ENCODE data around the gene SNX14.
A peak's percentile ranks its signal among the peaks of the same experiment; 100 is the strongest.
"Not testable (repeated sequence)": the region's sequence is repeated elsewhere in the genome, so short reads cannot be mapped to it uniquely, and the experiment has no call there.

SNX14 gene

GRCh38 chr6:85602100-85602499 is 8.4 kb upstream of the SNX14 start:
- Mint-ChIP-seq H3K4me3 (no peak overlapping the region), H3K27ac (no peak overlapping the region), H3K4me1 (no peaks in the 10 kb centered on the region), H3K27me3 (no peaks in the 10 kb centered on the region), H3K9me3 (no peaks in the 10 kb centered on the region)
- DNase-seq (no peak), ATAC-seq (no peak)

DNA sequence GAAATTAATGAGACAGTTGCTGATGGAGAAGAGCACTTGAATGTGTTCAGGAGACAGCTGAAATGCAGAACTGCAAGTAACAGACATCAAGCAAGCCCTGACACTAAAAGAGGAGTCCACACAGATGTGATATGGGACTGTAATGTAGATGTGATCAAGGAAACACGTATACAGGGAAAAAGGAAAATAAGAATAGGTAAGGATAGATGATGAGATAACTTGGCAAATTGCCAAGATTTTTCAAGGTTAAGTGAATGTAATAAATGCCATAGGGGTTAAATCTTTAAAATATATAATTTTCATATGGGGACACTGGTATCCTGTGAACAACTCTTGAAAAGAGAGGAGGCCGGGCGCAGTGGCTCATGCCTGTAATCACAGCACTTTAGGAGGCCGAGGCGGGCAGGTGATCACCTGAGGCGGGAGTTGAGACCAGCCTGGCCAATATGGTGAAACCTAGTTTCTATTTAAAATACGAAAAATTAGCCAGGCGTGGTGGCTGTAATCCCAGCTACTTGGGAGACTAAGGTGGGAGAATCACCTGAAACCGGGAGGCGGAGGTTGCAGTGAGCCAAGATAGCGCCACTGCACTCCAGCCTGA is 7.2 kb upstream of the SNX14 start:
- Mint-ChIP-seq H3K4me3 (no peak overlapping the region), H3K9me3 (no peaks in the 10 kb centered on the region), H3K27me3 (no peaks in the 10 kb centered on the region), H3K27ac (peak overlapping the region in 1 of 2 donors; percentile 79), H3K4me1 (no peaks in the 10 kb centered on the region)
- ATAC-seq: no peak
- no peak for DNase-seq

- Mint-ChIP-seq H3K9me3 (peaks cover 4 to 5% of the 10 kb centered on the region in 2 donors), H3K27me3 (no peaks in the 10 kb centered on the region), H3K4me1 (peaks cover 40% of the 10 kb centered on the region), H3K4me3 (peak overlapping the region; percentile 94 to 99), H3K27ac (peak overlapping the region; percentile 91 to 98)
- DNase-seq (peak in 1 of 2 donors; percentile 73), ATAC-seq (peak; percentile 59)
Observed at GRCh38 chr6:85594197-85594930, 706 bp upstream of the SNX14 start.

- no peaks in the 10 kb centered on the region for H3K27me3 Mint-ChIP-seq
- peak overlapping the region; percentile 4 to 89 for H3K27ac Mint-ChIP-seq
- no peak for DNase-seq
- peak overlapping the region; percentile 94 to 99 for H3K4me3 Mint-ChIP-seq
- H3K9me3 Mint-ChIP-seq: peaks cover 4 to 6% of the 10 kb centered on the region in 2 donors
- H3K4me1 Mint-ChIP-seq: peaks cover 46% of the 10 kb centered on the region
- ATAC-seq: no peak
Observed at GRCh38 chr6:85592033-85592432, 1.6 kb downstream of the SNX14 start.

DNA sequence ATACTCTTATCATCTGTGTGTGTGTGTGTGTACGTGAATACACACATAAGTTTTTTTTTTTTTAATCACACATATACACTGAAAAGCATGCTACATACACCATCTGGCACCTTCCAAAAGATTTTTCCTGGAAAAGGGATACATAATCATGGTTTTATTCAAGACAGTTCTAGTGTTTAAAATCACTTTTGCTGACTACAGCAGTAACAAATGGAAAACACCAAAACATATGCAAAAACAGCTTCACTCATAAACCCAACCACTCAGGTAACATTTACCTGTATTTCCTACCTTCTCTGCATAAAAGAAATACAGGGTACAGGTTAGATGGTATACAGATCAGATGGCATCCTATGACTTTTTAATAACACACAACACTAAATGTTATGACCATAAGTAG is 2.5 kb downstream of the SNX14 start:
- peak overlapping the region in 1 of 2 donors; percentile 21 for H3K4me3 Mint-ChIP-seq
- peaks cover 50% of the 10 kb centered on the region for H3K4me1 Mint-ChIP-seq

GRCh38 chr6:85585741-85586140 is 7.9 kb downstream of the SNX14 start:
- ATAC-seq: no peak
- H3K4me1 Mint-ChIP-seq: peaks cover 61% of the 10 kb centered on the region

More for the DNA sequence above, 2.5 kb downstream of the SNX14 start:
- peaks cover 4 to 6% of the 10 kb centered on the region in 2 donors for H3K9me3 Mint-ChIP-seq
- H3K27ac Mint-ChIP-seq: no peak overlapping the region
- no peaks in the 10 kb centered on the region for H3K27me3 Mint-ChIP-seq
- no peak for ATAC-seq
- no peak for DNase-seq

GRCh38 chr6:85582832-85583231 is 10.8 kb downstream of the SNX14 start:
- not testable (repeated sequence) for H3K27ac Mint-ChIP-seq, ATAC-seq, H3K4me3 Mint-ChIP-seq, H3K27me3 Mint-ChIP-seq, DNase-seq
- Mint-ChIP-seq H3K4me1 (peaks cover 60% of the 10 kb centered on the region), H3K9me3 (peaks cover 34 to 49% of the 10 kb centered on the region in 2 donors)

More at GRCh38 chr6:85585741-85586140, 7.9 kb downstream of the SNX14 start:
- no peaks in the 10 kb centered on the region for H3K27me3 Mint-ChIP-seq
- H3K9me3 Mint-ChIP-seq: peaks cover 40 to 49% of the 10 kb centered on the region in 2 donors
- DNase-seq: no peak
- no peak overlapping the region for H3K27ac Mint-ChIP-seq
- H3K4me3 Mint-ChIP-seq: no peak overlapping the region

DNA sequence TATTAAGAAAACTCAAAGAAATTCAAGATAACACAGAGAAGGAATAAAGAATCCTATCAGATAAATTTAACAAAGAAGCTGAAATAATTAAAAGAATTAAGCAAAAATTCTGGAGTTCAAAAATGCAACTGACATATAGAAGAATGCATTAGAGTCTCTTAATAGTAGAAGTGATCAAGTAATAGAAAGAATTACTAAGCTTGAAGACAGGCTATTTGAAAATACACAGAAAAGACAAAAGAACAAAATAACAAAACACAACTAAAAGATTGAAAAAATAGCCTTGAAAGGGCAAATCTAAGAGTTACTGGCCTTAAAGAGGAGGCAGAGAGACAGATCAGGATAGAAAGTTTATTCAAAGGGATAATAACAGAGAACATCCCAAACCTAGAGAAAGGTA is 12.1 kb downstream of the SNX14 start:
- ATAC-seq (no peak), DNase-seq (no peak)
- Mint-ChIP-seq H3K4me1 (peaks cover 55% of the 10 kb centered on the region), H3K27me3 (no peaks in the 10 kb centered on the region), H3K9me3 (peaks cover 34 to 49% of the 10 kb centered on the region in 2 donors), H3K4me3 (no peak overlapping the region), H3K27ac (no peak overlapping the region)

DNA sequence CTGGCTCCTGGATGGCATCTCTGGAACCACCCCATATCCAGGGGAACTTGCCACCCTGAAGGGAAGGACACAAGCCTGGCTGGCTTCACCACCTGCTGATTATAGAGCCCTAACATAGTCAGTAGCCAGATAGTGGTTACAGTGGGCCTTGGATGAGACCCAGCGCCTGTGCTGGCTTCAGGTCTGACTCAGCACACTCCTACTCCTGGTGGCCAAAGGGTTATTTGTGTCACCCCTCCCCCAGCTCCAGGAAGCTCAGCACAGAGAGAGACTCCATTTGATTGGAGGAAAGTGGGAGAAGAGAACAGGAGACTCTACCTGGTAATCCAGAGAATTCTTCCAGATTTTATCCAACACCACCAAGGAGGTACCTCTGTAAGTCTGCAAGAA is 12.8 kb downstream of the SNX14 start:
- peaks cover 52% of the 10 kb centered on the region for H3K4me1 Mint-ChIP-seq
- H3K27me3 Mint-ChIP-seq: no peaks in the 10 kb centered on the region
- H3K9me3 Mint-ChIP-seq: peaks cover 34 to 46% of the 10 kb centered on the region in 2 donors
- no peak overlapping the region for H3K4me3 Mint-ChIP-seq
- peak; percentile 64 for ATAC-seq
- no peak overlapping the region for H3K27ac Mint-ChIP-seq
- DNase-seq: no peak

DNA sequence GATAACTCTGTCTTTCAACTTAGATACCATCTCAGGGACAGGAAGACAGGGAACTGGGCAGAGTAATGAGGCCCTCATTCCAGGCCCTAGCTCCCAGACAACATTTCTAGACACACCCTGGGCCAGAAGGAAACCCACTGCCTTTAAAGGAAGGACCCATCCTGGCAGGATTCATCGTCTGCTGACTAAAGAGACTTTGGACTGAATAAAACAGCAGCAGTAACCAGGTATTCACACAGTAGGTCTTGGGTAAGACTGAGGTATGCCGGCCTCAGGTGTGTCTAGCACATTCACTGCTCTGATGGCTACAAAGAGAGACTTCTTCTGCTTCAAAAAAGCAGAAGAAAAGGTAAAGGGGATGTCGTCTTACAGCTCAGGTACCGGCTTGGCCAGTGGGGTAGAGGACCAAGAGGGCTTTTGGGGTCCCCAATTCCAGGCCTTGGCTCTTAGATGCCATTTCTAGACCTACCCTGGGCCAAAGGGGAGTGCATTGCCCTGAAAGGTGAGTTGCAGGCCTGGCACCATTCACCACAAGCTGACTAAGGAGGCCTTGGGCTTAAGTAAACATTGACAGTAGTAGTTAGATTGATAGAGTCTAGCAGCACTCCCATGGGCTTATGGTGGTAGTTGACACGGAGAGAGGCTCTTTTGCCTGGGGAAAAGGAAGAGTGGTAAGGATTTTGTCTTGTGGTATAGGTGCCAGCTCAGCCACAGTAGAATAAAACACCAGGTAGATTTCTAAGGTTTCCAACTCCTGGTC is 13.4 kb downstream of the SNX14 start:
- Mint-ChIP-seq H3K4me1 (peaks cover 47% of the 10 kb centered on the region), H3K4me3 (no peak overlapping the region), H3K27me3 (no peaks in the 10 kb centered on the region), H3K9me3 (peaks cover 34 to 40% of the 10 kb centered on the region in 2 donors), H3K27ac (no peak overlapping the region)
- DNase-seq (no peak), ATAC-seq (no peak)

DNA sequence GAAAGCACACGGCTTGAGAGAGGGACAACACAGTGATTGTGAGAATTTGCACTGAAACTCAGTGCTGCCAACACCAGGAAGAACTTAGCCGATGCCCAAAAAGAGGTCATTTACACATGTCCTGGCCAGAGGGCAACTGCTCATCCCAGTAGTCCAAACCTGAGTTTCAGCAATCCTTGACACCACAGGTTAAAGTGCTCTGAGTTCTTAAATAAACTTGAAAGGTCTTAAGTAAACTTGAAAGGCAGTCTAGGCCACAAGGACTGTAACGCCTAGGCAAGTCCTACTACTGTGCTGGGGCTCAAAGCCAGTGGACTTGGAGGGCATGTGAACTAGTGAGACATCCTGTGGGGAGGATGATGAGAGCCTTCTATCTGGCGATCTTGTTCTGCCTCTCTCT is 14.1 kb downstream of the SNX14 start:
- Mint-ChIP-seq H3K4me1 (peaks cover 46% of the 10 kb centered on the region), H3K27me3 (no peaks in the 10 kb centered on the region), H3K27ac (peak overlapping the region in 1 of 2 donors; percentile 16), H3K9me3 (peaks cover 27 to 33% of the 10 kb centered on the region in 2 donors), H3K4me3 (no peak overlapping the region)
- DNase-seq: no peak
- no peak for ATAC-seq

DNA sequence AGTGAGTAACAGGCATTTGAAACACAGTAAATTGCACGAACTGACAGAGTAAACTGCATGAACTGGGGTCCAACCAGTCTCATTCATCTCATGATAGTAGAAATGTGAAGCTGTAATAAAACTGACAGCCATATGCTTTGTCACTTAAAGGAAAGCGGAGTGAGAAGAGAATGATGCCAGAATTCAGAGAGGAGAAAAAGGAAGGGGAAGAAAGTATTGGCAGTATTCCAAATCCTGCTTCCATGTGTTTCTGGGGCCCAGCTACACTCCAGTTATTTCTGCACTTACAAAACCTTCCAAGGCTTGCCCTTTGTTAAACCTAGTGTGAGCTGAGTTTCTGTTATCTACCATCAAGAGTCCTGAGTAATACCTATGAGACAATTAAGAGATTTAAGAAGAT is 17.2 kb downstream of the SNX14 start:
- no peak overlapping the region for H3K27ac Mint-ChIP-seq
- H3K27me3 Mint-ChIP-seq: no peaks in the 10 kb centered on the region
- H3K4me3 Mint-ChIP-seq: no peak overlapping the region
- ATAC-seq (no peak), DNase-seq (no peak)
- H3K9me3 Mint-ChIP-seq: peaks cover 4% of the 10 kb centered on the region in 2 donors
- H3K4me1 Mint-ChIP-seq: peaks cover 32% of the 10 kb centered on the region

- H3K4me1 Mint-ChIP-seq: peaks cover 18% of the 10 kb centered on the region
- DNase-seq (no peak), ATAC-seq (no peak)
- no peaks in the 10 kb centered on the region for H3K27me3 Mint-ChIP-seq
- H3K4me3 Mint-ChIP-seq: no peak overlapping the region
- no peak overlapping the region for H3K27ac Mint-ChIP-seq
- H3K9me3 Mint-ChIP-seq: no peaks in the 10 kb centered on the region
Observed at GRCh38 chr6:85574932-85575598, 18.6 kb downstream of the SNX14 start.

GRCh38 chr6:85569323-85569722 is 24.3 kb downstream of the SNX14 start:
- Mint-ChIP-seq H3K27ac (no peak overlapping the region), H3K4me3 (no peak overlapping the region), H3K9me3 (no peaks in the 10 kb centered on the region), H3K4me1 (peaks cover 17% of the 10 kb centered on the region), H3K27me3 (no peaks in the 10 kb centered on the region)
- ATAC-seq (no peak), DNase-seq (no peak)

- Mint-ChIP-seq H3K9me3 (no peaks in the 10 kb centered on the region), H3K27me3 (no peaks in the 10 kb centered on the region), H3K27ac (no peak overlapping the region), H3K4me1 (peaks cover 17% of the 10 kb centered on the region), H3K4me3 (no peak overlapping the region)
- ATAC-seq (no peak), DNase-seq (no peak)
Observed at GRCh38 chr6:85568411-85568810, 25.2 kb downstream of the SNX14 start.
